GM12878 (cell line): ENCODE data around the gene TRIP6. TPM values are rescaled to one million over a fixed set of nuclear protein-coding genes. Genes with fewer than 3 reads are reported as not detected.

Source experiments
- ATAC-seq: fragments of 200-7000 bp; cut with Tn5 transposase; 3 replicates; pipeline ENCODE4 v1.9.1; 2020; ENCODE audit warnings: mild to moderate bottlenecking, moderate library complexity
- BruUV-seq: library from RNA; stranded (reverse); fragments of 400-500 nt; replicated peaks from 2 replicates; lab custom pipeline; 2021; lab: Mats Ljungman, UMichigan
- CTCF ChIA-PET: fragments of 300-600 bp; sonication (Branson Sonifier 250); formaldehyde crosslinking; extraction: SDS; loops from one replicate; lab custom pipeline; 2021; ENCODE audit warnings: inconsistent platforms; lab: Yijun Ruan, JAX
- POLR2A ChIA-PET: fragments of 350-600 bp; formaldehyde crosslinking; extraction: SDS; loops from one replicate; lab custom pipeline; 2021; ENCODE audit warnings: inconsistent platforms; lab: Charles Lee
- RAD21 ChIA-PET: fragments of 300-600 bp; sonication (Branson Sonifier 250); formaldehyde crosslinking; loops from one replicate; lab custom pipeline; 2023; ENCODE audit warnings: antibody characterized with exemption; ENCODE audit not compliant: unreplicated experiment; lab: Charles Lee
- SMC1A ChIA-PET: fragments of 300-600 bp; sonication (Branson Sonifier 250); formaldehyde crosslinking; loops from one replicate; lab custom pipeline; 2023; ENCODE audit not compliant: unreplicated experiment, uncharacterized antibody; lab: Charles Lee
- DNase-seq: peaks from one replicate; pipeline ENCODE4 v3.0.0-alpha.2; 2011; ENCODE audit warnings: low read depth, low spot score
- FAIRE-seq: peaks from 3 replicates; lab custom pipeline; 2011; peaks lifted over from hg19 to GRCh38; lab: Jason Lieb, UNC
- H2AFZ ChIP-seq: 2 replicates; pipeline ENCODE4 v1.6.0; 2011; ENCODE audit warnings: low read depth, low read length, control low read depth; ENCODE audit not compliant: control insufficient read depth
- H3K27ac ChIP-seq: 2 replicates; pipeline ENCODE4 v1.5.1; 2011; ENCODE audit warnings: control low read depth; ENCODE audit not compliant: control insufficient read depth, insufficient read depth
- H3K27me3 ChIP-seq, 2 experiments: replicated peaks in 1 of 2; 2 replicates each; pipeline versions ENCODE4 v1.6.0 to v1.6.1; 2011; ENCODE audit warnings: low read length in 1 of 2; ENCODE audit not compliant: control insufficient read depth in 2 of 2, insufficient read depth in 2 of 2
- H3K36me3 ChIP-seq, 2 experiments: 2 replicates each; pipeline ENCODE4 v1.5.1; 2011; ENCODE audit warnings: low read length in 1 of 2; ENCODE audit not compliant: control insufficient read depth in 2 of 2, insufficient read depth in 2 of 2
- H3K4me1 ChIP-seq: 2 replicates; pipeline ENCODE4 v1.6.1; 2011; ENCODE audit warnings: mild to moderate bottlenecking, low read length, moderate library complexity, mixed read lengths; ENCODE audit not compliant: control insufficient read depth, insufficient read depth
- H3K4me2 ChIP-seq: 2 replicates; pipeline ENCODE4 v1.6.0; 2011; ENCODE audit warnings: control low read depth; ENCODE audit not compliant: control insufficient read depth, insufficient read depth
- H3K4me3 ChIP-seq: fragments of 200-600 bp; sonication (generic); 2 replicates; pipeline ENCODE4 v1.5.1; 2016
- H3K79me2 ChIP-seq: 2 replicates; pipeline ENCODE4 v1.6.0; 2011; ENCODE audit warnings: low read length; ENCODE audit not compliant: control insufficient read depth, insufficient read depth
- H3K9ac ChIP-seq: 2 replicates; pipeline ENCODE4 v1.8.0; 2011; ENCODE audit warnings: low read length, control low read depth, mixed read lengths; ENCODE audit not compliant: control insufficient read depth, insufficient read depth
- H3K9me3 ChIP-seq: replicated peaks from 3 replicates; pipeline ENCODE4 v1.5.1; 2011; ENCODE audit warnings: mild to moderate bottlenecking, low read length; ENCODE audit not compliant: control insufficient read depth, insufficient read depth
- H4K20me1 ChIP-seq: 2 replicates; pipeline ENCODE4 v1.6.0; 2011; ENCODE audit not compliant: control insufficient read depth, insufficient read depth
- CEBPZ ChIP-seq: fragments of 150-350 bp; IDR thresholded peaks from 2 replicates; pipeline ENCODE4 v1.6.1; 2016; ENCODE audit warnings: low read depth, low read length
- NFYB ChIP-seq: IDR thresholded peaks from 2 replicates; pipeline ENCODE4 v1.6.1; 2011; ENCODE audit warnings: low read depth, mild to moderate bottlenecking, low read length, improper control_type of control experiment, moderate library complexity; ENCODE audit not compliant: insufficient read depth
- RB1 ChIP-seq: fragments of 450-650 bp; formaldehyde crosslinking; IDR thresholded peaks from 2 replicates; pipeline ENCODE4 v1.6.1; 2017; ENCODE audit warnings: mild to moderate bottlenecking, borderline replicate concordance
- WGBS: methylation state at CpG from one replicate; pipeline ENCODE4 v1.1.6; 2016; ENCODE audit warnings: low lambda C conversion rate; ENCODE audit not compliant: insufficient replicate concordance, insufficient coverage; ENCODE audit errors: missing lambda C conversion rate; 5-methylcytosine and 5-hydroxymethylcytosine counted together
- in situ Hi-C: fragments of 300-500 bp; cut with MboI; formaldehyde crosslinking; loops from 9 replicates; pipeline ENCODE4 v1.14.3; 2018; ENCODE audit warnings: mixed read lengths
- intact Hi-C: fragments of 100-400 bp; cut with micrococcal nuclease; formaldehyde crosslinking; loops from one replicate; pipeline ENCODE4 v1.14.2; 2022; ENCODE audit not compliant: unreplicated experiment
- polyA plus RNA-seq, 11 experiments: library from polyadenylated mRNA; depleted of rRNA in 4 of 11; unstranded in 6 of 11; stranded (reverse) in 5 of 11; fragments of >200 nt; fragmentation: Nextera tagmentation in 4 of 11; fragmentation: Illumina TruSeq in 1 of 11; extraction: Ambion mirVana in 4 of 11; extraction: Trizol in 1 of 11; gene quantifications; 1 replicate in 1 of 11; 2 replicates in 10 of 11; pipeline versions ENCODE4 v1.2.1 to v1.2.3, GENCODE V29; 2011 to 2016; ENCODE audit warnings: inconsistent platforms in 2 of 11, missing spikeins in 2 of 11, low read depth in 1 of 11
- total RNA-seq, 4 experiments: library from RNA; depleted of rRNA in 3 of 4; stranded (reverse); fragments of >200 nt in 3 of 4; fragmentation: Illumina TruSeq in 1 of 4; extraction: Trizol in 1 of 4; gene quantifications; 2 replicates each; pipeline versions ENCODE4 v1.2.1 to v1.2.3, GENCODE V29; 2013 to 2021
- TF ChIP-seq, protein P1 (sequence below): fragments of 450-650 bp; IDR thresholded peaks from 2 replicates; pipeline ENCODE4 v1.6.1; 2017; ENCODE audit warnings: antibody characterized with exemption, mild to moderate bottlenecking, moderate library complexity

TRIP6 gene
- total and polyA plus RNA-seq, 10 of the 15 experiments (the other 5 are each of a cell fraction or from before 2014, with no cell fraction given) = 2.5 to 47.4 (median 25.5) TPM

GRCh38 chr7:100881136-100881535, 13.9 kb downstream of the TRIP6 start (continued):
- TF ChIP-seq, protein P1, sequence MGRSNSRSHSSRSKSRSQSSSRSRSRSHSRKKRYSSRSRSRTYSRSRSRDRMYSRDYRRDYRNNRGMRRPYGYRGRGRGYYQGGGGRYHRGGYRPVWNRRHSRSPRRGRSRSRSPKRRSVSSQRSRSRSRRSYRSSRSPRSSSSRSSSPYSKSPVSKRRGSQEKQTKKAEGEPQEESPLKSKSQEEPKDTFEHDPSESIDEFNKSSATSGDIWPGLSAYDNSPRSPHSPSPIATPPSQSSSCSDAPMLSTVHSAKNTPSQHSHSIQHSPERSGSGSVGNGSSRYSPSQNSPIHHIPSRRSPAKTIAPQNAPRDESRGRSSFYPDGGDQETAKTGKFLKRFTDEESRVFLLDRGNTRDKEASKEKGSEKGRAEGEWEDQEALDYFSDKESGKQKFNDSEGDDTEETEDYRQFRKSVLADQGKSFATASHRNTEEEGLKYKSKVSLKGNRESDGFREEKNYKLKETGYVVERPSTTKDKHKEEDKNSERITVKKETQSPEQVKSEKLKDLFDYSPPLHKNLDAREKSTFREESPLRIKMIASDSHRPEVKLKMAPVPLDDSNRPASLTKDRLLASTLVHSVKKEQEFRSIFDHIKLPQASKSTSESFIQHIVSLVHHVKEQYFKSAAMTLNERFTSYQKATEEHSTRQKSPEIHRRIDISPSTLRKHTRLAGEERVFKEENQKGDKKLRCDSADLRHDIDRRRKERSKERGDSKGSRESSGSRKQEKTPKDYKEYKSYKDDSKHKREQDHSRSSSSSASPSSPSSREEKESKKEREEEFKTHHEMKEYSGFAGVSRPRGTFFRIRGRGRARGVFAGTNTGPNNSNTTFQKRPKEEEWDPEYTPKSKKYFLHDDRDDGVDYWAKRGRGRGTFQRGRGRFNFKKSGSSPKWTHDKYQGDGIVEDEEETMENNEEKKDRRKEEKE = no peak
- TF ChIP-seq NFYB = no peak

GRCh38 chr7:100882201-100882600, 15.0 kb downstream of the TRIP6 start:
- WGBS = 100% methylated on average over 9 of the region's 9 CpGs
- Histone ChIP-seq H3K9ac (no peak overlapping the region), H3K4me1 (peaks cover 4% of the 10 kb centered on the region), H3K4me2 (no peak overlapping the region), H3K27ac (no peak overlapping the region), H3K9me3 (no peaks in the 10 kb centered on the region), H4K20me1 (peaks cover 3% of the 10 kb centered on the region; the same call in 1 of the 2 replicates), H3K4me3 (no peak overlapping the region), H2AFZ (no peak overlapping the region), H3K36me3 (peaks cover 44 to 49% of the 10 kb centered on the region in 2 experiments), H3K79me2 (peaks cover 38% of the 10 kb centered on the region), H3K27me3 (no peaks in the 10 kb centered on the region)
- ATAC-seq = no peak
- ChIA-PET SMC1A (no interaction called here), RAD21 (no interaction called here), CTCF (no interaction called here), POLR2A (no interaction called here)
- BruUV-seq = no TSS peak
- no peak for DNase-seq
- TF ChIP-seq RB1 = no peak
- no peak for TF ChIP-seq CEBPZ
- in situ Hi-C loops (no loop called here), intact Hi-C loops (no loop called here)
- FAIRE-seq = no peak
